Measurements from ENCODE around the gene CKLF.

DNA sequence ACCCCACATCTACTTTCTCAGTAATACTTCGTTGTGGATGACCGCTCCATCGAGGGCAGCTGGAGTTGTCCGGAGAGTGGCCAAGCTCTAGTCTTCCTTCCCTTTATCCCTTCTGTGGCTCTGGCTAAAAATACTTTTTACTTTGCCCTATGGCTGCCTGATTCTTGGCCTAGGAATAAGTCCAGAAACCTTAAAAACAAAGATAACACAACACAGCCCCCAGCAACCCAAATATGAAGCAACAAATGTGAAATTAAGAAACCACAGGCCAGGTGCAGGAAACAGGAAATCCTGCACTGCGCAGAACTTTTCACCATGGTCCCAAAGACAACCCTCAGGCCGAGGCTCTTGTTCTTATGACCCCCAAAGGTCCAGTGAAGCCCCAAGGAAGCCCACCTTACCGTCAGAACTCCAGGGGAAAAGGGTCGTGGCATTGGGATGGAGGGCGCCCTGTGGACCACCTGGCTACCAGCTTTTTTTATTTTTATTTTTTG lies 28.5 kb upstream of the CKLF start:
- no peak for TF ChIP-seq TAF1 (IDR thresholded peaks at IDR 0.05; ENCODE audit: low read depth, low read length)
- no peak for TF ChIP-seq POLR2A (IDR thresholded peaks at IDR 0.05; ENCODE audit: low read depth, low read length)
- TF ChIP-seq POU2F2 (IDR thresholded peaks at IDR 0.05; ENCODE audit: low read depth, low read length), result 0 out of 2 replicates have a peak, but pooled peaks have one; percentile 59
- no peak for TF ChIP-seq POLR2AphosphoS5 (IDR thresholded peaks at IDR 0.05; ENCODE audit: low read depth, low read length)
